Fibroblast of skin of abdomen (primary cell): ENCODE data around the gene CACNA1S.
A peak's percentile ranks its signal among the peaks of the same experiment; 100 is the strongest.

Source experiments
- DNase-seq: peaks from one replicate; pipeline ENCODE4 v3.0.0-alpha.2; 2013

CACNA1S gene

GRCh38 chr1:201061049-201061448 is 51.2 kb downstream of the CACNA1S start:
- no peak for DNase-seq

GRCh38 chr1:201060586-201060985 is 51.6 kb downstream of the CACNA1S start:
- no peak for DNase-seq

- DNase-seq = no peak
Measured at GRCh38 chr1:201059871-201060555, 52.2 kb downstream of the CACNA1S start.

- no peak for DNase-seq
Measured at GRCh38 chr1:201059401-201059800, 52.8 kb downstream of the CACNA1S start.

- DNase-seq = no peak
Measured at GRCh38 chr1:201054091-201054543, 58.1 kb downstream of the CACNA1S start.

- DNase-seq = no peak
Measured at GRCh38 chr1:201053155-201053860, 58.9 kb downstream of the CACNA1S start.

GRCh38 chr1:201051399-201051798 is 60.8 kb downstream of the CACNA1S start:
- DNase-seq = no peak

- DNase-seq = no peak
Measured at GRCh38 chr1:201050515-201051277, 61.5 kb downstream of the CACNA1S start.

GRCh38 chr1:201049248-201049831 is 62.9 kb downstream of the CACNA1S start:
- DNase-seq = no peak

- no peak for DNase-seq
Measured at GRCh38 chr1:201048521-201048920, 63.7 kb downstream of the CACNA1S start.

- DNase-seq = no peak
Measured at GRCh38 chr1:201044119-201044518, 68.1 kb downstream of the CACNA1S start.

GRCh38 chr1:201042779-201043461 is 69.3 kb downstream of the CACNA1S start:
- DNase-seq = peak; percentile 69

- no peak for DNase-seq
Measured at GRCh38 chr1:201041011-201041410, 71.2 kb downstream of the CACNA1S start.

- DNase-seq = no peak
Measured at GRCh38 chr1:201039876-201040275, 72.3 kb downstream of the CACNA1S start.

- DNase-seq = no peak
Measured at GRCh38 chr1:201039418-201039817, 72.8 kb downstream of the CACNA1S start.

GRCh38 chr1:201038186-201038876 is 73.9 kb downstream of the CACNA1S start:
- no peak for DNase-seq

- DNase-seq = no peak
Measured at GRCh38 chr1:201036188-201036842, 75.9 kb downstream of the CACNA1S start.

- no peak for DNase-seq
Measured at GRCh38 chr1:201034671-201035070, 77.6 kb downstream of the CACNA1S start.

- no peak for DNase-seq
Measured at GRCh38 chr1:201032408-201032807, 79.8 kb downstream of the CACNA1S start.

GRCh38 chr1:201028461-201028889 is 83.8 kb downstream of the CACNA1S start:
- no peak for DNase-seq

- DNase-seq = no peak
Measured at GRCh38 chr1:201026836-201027235, 85.4 kb downstream of the CACNA1S start.
